CD8-positive, alpha-beta memory T cell (primary cell): ENCODE results near the gene NRBF2. TPM values are rescaled to one million over a fixed set of nuclear protein-coding genes. Genes with fewer than 3 reads are reported as not detected.

Source experiments
- CTCF ChIA-PET: fragments of 350-600 bp; sonication (Branson Sonifier 250); formaldehyde crosslinking; loops from one replicate; lab custom pipeline; 2021; ENCODE audit warnings: antibody characterized with exemption; lab: Charles Lee
- POLR2A ChIA-PET: fragments of 350-600 bp; sonication (Branson Sonifier 250); formaldehyde crosslinking; loops from one replicate; lab custom pipeline; 2021; ENCODE audit warnings: antibody characterized with exemption; lab: Charles Lee
- DNase-seq, 5 donors: peaks; one replicate each; pipeline versions ENCODE4 v3.0.0 to v3.0.0-alpha.2; 2020 to 2022; ENCODE audit warnings: mixed read lengths in 1 of 5
- H3K27ac ChIP-seq: one replicate; pipeline ENCODE4 v1.7.0; 2013; ENCODE audit warnings: low read depth, mild to moderate bottlenecking, low read length, moderate library complexity
- H3K27me3 ChIP-seq: 2 replicates; pipeline ENCODE4 v1.7.0; 2013; ENCODE audit warnings: low read length, mild to moderate bottlenecking; ENCODE audit not compliant: insufficient read depth, poor library complexity, severe bottlenecking
- H3K36me3 ChIP-seq: 2 replicates; pipeline ENCODE4 v1.7.0; 2013; ENCODE audit warnings: mild to moderate bottlenecking, low read length, moderate library complexity; ENCODE audit not compliant: insufficient read depth
- H3K4me1 ChIP-seq: 2 replicates; pipeline ENCODE4 v1.7.0; 2013; ENCODE audit warnings: mild to moderate bottlenecking, low read length, moderate library complexity; ENCODE audit not compliant: insufficient read depth
- H3K4me3 ChIP-seq: 2 replicates; pipeline ENCODE4 v1.7.0; 2013; ENCODE audit warnings: mild to moderate bottlenecking, low read length
- H3K9me3 ChIP-seq: 2 replicates; pipeline ENCODE4 v1.7.0; 2013; ENCODE audit warnings: mild to moderate bottlenecking, low read length
- H3K27ac Mint-ChIP-seq, 8 donors: one replicate each; pipeline ENCODE4 v1.8.0; 2020 to 2021; ENCODE audit warnings: mixed read lengths in 8 of 8, mild to moderate bottlenecking in 6 of 8, inconsistent platforms in 3 of 8, moderate library complexity in 3 of 8
- H3K27me3 Mint-ChIP-seq, 2 donors: one replicate each; pipeline ENCODE4 v1.8.0; 2020 to 2021; ENCODE audit warnings: mixed read lengths in 2 of 2, mild to moderate bottlenecking in 1 of 2, moderate library complexity in 1 of 2
- H3K36me3 Mint-ChIP-seq, 3 donors: one replicate each; pipeline ENCODE4 v1.8.0; 2020 to 2021; ENCODE audit warnings: mixed read lengths in 3 of 3, inconsistent platforms in 1 of 3, mild to moderate bottlenecking in 1 of 3
- H3K4me1 Mint-ChIP-seq, 3 donors: one replicate each; pipeline ENCODE4 v1.8.0; 2020 to 2021; ENCODE audit warnings: mixed read lengths in 3 of 3, inconsistent platforms in 1 of 3, mild to moderate bottlenecking in 1 of 3
- H3K4me3 Mint-ChIP-seq, 7 donors: one replicate each; pipeline ENCODE4 v1.8.0; 2020 to 2021; ENCODE audit warnings: mixed read lengths in 7 of 7, mild to moderate bottlenecking in 6 of 7, moderate library complexity in 4 of 7, inconsistent platforms in 2 of 7
- H3K9me3 Mint-ChIP-seq, 5 donors: one replicate each; pipeline ENCODE4 v1.8.0; 2020 to 2022; ENCODE audit warnings: mixed read lengths in 5 of 5, mild to moderate bottlenecking in 3 of 5, moderate library complexity in 2 of 5, inconsistent platforms in 1 of 5
- polyA plus RNA-seq: library from polyadenylated mRNA; unstranded; fragments of 300-500 nt; fragmentation: Illumina TruSeq; gene quantifications from one replicate; pipeline ENCODE4 v1.2.3, GENCODE V29; 2021
- total RNA-seq, 2 experiments: library from RNA; stranded (reverse); gene quantifications; one replicate each; pipeline ENCODE4 v1.2.3, GENCODE V29; 2021

NRBF2 gene
- total and polyA plus RNA-seq, 3 experiments from 2014 or later, result 25.0 to 29.7 (median 28.3) TPM

- Histone ChIP-seq H3K27ac (no peak overlapping the region), H3K4me3 (no peak overlapping the region), H3K4me1 (no peaks in the 10 kb centered on the region), H3K36me3 (no peaks in the 10 kb centered on the region), H3K27me3 (no peaks in the 10 kb centered on the region), H3K9me3 (no peaks in the 10 kb centered on the region)
- Mint-ChIP-seq H3K4me3 (no peak overlapping the region), H3K4me1 (no peaks in the 10 kb centered on the region), H3K36me3 (peaks cover 0 to 4% (median 0%) of the 10 kb centered on the region in 3 donors), H3K27ac (no peak overlapping the region), H3K27me3 (peaks cover 6 to 35% of the 10 kb centered on the region in 2 donors), H3K9me3 (no peaks in the 10 kb centered on the region)
- no peak for DNase-seq
- POLR2A ChIA-PET, result no interaction called here
- CTCF ChIA-PET, result no interaction called here
Observed at GRCh38 chr10:63110940-63111339, 22.2 kb upstream of the NRBF2 start.

GRCh38 chr10:63114031-63114814, 18.9 kb upstream of the NRBF2 start:
- Mint-ChIP-seq H3K36me3 (no peaks in the 10 kb centered on the region), H3K27me3 (peaks cover 3 to 16% of the 10 kb centered on the region in 2 donors), H3K9me3 (no peaks in the 10 kb centered on the region), H3K4me3 (no peak overlapping the region), H3K4me1 (no peaks in the 10 kb centered on the region), H3K27ac (no peak overlapping the region)
- DNase-seq, result no peak
- CTCF ChIA-PET, result no interaction called here
- H3K36me3 ChIP-seq, result no peaks in the 10 kb centered on the region
- H3K27ac ChIP-seq, result no peak overlapping the region
- POLR2A ChIA-PET, result no interaction called here
- no peaks in the 10 kb centered on the region for H3K4me1 ChIP-seq
- H3K27me3 ChIP-seq, result no peaks in the 10 kb centered on the region
- H3K9me3 ChIP-seq, result no peaks in the 10 kb centered on the region
- no peak overlapping the region for H3K4me3 ChIP-seq

GRCh38 chr10:63115732-63116383, 17.3 kb upstream of the NRBF2 start:
- no peaks in the 10 kb centered on the region for H3K36me3 ChIP-seq
- Mint-ChIP-seq H3K36me3 (no peaks in the 10 kb centered on the region), H3K27ac (no peak overlapping the region), H3K27me3 (peaks cover 1 to 9% of the 10 kb centered on the region in 2 donors), H3K9me3 (no peaks in the 10 kb centered on the region), H3K4me1 (no peaks in the 10 kb centered on the region), H3K4me3 (no peak overlapping the region)
- no peak overlapping the region for H3K27ac ChIP-seq
- no peak overlapping the region for H3K4me3 ChIP-seq
- POLR2A ChIA-PET, result no interaction called here
- H3K4me1 ChIP-seq, result no peaks in the 10 kb centered on the region
- DNase-seq, result no peak
- no peaks in the 10 kb centered on the region for H3K27me3 ChIP-seq
- CTCF ChIA-PET, result no interaction called here
- no peaks in the 10 kb centered on the region for H3K9me3 ChIP-seq

GRCh38 chr10:63116452-63117072, 16.6 kb upstream of the NRBF2 start:
- H3K27me3 Mint-ChIP-seq, result peaks cover 1 to 8% of the 10 kb centered on the region in 2 donors
- ChIA-PET CTCF (no interaction called here), POLR2A (no interaction called here)
- H3K4me3 Mint-ChIP-seq, result no peak overlapping the region
- no peak overlapping the region for H3K27ac Mint-ChIP-seq
- no peak overlapping the region for H3K27ac ChIP-seq
- no peaks in the 10 kb centered on the region for H3K27me3 ChIP-seq
- no peaks in the 10 kb centered on the region for H3K4me1 ChIP-seq
- H3K4me1 Mint-ChIP-seq, result no peaks in the 10 kb centered on the region
- H3K9me3 ChIP-seq, result no peaks in the 10 kb centered on the region
- no peak overlapping the region for H3K4me3 ChIP-seq
- H3K9me3 Mint-ChIP-seq, result no peaks in the 10 kb centered on the region
- H3K36me3 ChIP-seq, result no peaks in the 10 kb centered on the region
- peaks cover 0 to under 1% (median 0%) of the 10 kb centered on the region in 3 donors for H3K36me3 Mint-ChIP-seq
- DNase-seq, result no peak

DNA sequence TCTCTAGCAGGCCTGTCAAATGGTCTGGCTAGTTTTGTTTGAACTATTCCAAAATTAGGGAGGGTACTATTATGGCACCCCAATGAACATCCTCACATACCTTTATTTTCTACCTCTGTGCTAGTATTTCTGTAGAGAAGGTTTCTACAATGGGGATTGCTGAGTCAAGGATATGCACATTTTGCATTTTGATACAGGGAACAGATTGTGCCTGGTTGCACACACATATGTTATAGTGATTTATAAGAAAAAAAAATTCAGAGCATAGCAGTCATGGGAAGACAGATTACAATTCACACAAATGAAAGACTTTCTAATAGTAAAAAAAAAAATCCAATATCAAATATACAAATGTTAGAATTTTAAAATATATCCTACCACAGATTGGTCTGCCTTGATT, 14.1 kb upstream of the NRBF2 start:
- POLR2A ChIA-PET, result no interaction called here
- H3K4me1 ChIP-seq, result no peaks in the 10 kb centered on the region
- H3K27ac Mint-ChIP-seq, result no peak overlapping the region
- H3K4me1 Mint-ChIP-seq, result no peaks in the 10 kb centered on the region
- H3K27me3 ChIP-seq, result no peaks in the 10 kb centered on the region
- H3K9me3 Mint-ChIP-seq, result no peaks in the 10 kb centered on the region
- CTCF ChIA-PET, result no interaction called here
- no peak overlapping the region for H3K27ac ChIP-seq
- no peak overlapping the region for H3K4me3 ChIP-seq
- peaks cover 3 to 16% of the 10 kb centered on the region in 2 donors for H3K27me3 Mint-ChIP-seq
- no peaks in the 10 kb centered on the region for H3K9me3 ChIP-seq
- H3K36me3 ChIP-seq, result no peaks in the 10 kb centered on the region
- H3K36me3 Mint-ChIP-seq, result peaks cover 0 to 1% (median 0%) of the 10 kb centered on the region in 3 donors
- no peak overlapping the region for H3K4me3 Mint-ChIP-seq
- DNase-seq, result no peak

- ChIA-PET CTCF (no interaction called here), POLR2A (no interaction called here)
- no peaks in the 10 kb centered on the region for H3K36me3 ChIP-seq
- Mint-ChIP-seq H3K9me3 (no peaks in the 10 kb centered on the region), H3K36me3 (peaks cover 0 to 4% (median 1%) of the 10 kb centered on the region in 3 donors), H3K27ac (peak overlapping the region in 1 of 8 donors; percentile 51), H3K4me1 (no peaks in the 10 kb centered on the region), H3K27me3 (peaks cover 3 to 22% of the 10 kb centered on the region in 2 donors), H3K4me3 (no peak overlapping the region)
- H3K4me1 ChIP-seq, result no peaks in the 10 kb centered on the region
- H3K9me3 ChIP-seq, result no peaks in the 10 kb centered on the region
- no peak overlapping the region for H3K27ac ChIP-seq
- H3K27me3 ChIP-seq, result no peaks in the 10 kb centered on the region
- H3K4me3 ChIP-seq, result no peak overlapping the region
- no peak for DNase-seq
Observed at GRCh38 chr10:63120554-63120953, 12.6 kb upstream of the NRBF2 start.

DNA sequence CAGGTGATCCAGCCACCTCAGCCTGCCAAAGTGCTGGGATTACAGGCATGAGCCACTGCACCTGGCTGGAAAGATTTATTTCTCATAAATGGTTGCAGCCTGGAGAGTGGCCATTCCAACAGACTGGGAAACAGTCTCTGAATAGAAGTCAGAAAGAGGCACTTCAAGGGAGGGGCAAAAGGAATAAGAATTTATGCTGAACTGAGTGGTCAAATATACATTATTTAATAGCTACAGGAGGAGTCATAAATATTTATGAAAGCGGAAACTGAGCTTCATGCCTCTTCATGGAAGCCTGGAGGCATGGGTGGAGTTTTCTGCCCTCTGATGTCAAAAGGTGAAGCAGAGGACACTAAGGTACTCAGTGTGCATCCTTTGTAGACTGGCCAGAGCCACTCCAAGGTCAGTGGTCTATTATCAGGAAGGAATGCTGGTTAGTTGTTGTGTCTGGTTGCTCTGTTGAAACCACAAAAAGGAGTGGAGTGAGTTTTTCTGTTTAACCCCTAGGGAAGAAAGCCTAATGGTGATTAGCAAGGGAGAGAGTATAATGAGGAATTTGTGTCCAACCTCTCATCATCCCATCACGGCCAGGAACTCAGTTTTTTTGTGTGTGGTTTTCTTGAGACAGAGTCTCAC, 9.3 kb upstream of the NRBF2 start:
- peaks cover 0 to 4% (median 1%) of the 10 kb centered on the region in 3 donors for H3K36me3 Mint-ChIP-seq
- ChIA-PET POLR2A (no interaction called here), CTCF (interaction anchor here (1.1 kb wide), 1 partner anchor 8 kb away, joined by 4 read pairs; no protein-coding TSS in a partner anchor)
- no peak for DNase-seq
- H3K4me3 ChIP-seq, result no peak overlapping the region
- H3K4me1 ChIP-seq, result no peaks in the 10 kb centered on the region
- no peaks in the 10 kb centered on the region for H3K27me3 ChIP-seq
- no peaks in the 10 kb centered on the region for H3K9me3 ChIP-seq
- no peaks in the 10 kb centered on the region for H3K9me3 Mint-ChIP-seq
- H3K36me3 ChIP-seq, result no peaks in the 10 kb centered on the region
- H3K4me1 Mint-ChIP-seq, result no peaks in the 10 kb centered on the region
- H3K27ac Mint-ChIP-seq, result no peak overlapping the region
- H3K27me3 Mint-ChIP-seq, result peaks cover 5 to 26% of the 10 kb centered on the region in 2 donors
- no peak overlapping the region for H3K4me3 Mint-ChIP-seq
- no peak overlapping the region for H3K27ac ChIP-seq

GRCh38 chr10:63125459-63125858, 7.7 kb upstream of the NRBF2 start:
- Mint-ChIP-seq H3K9me3 (no peaks in the 10 kb centered on the region), H3K4me1 (no peaks in the 10 kb centered on the region), H3K4me3 (no peak overlapping the region), H3K27me3 (peaks cover 7 to 34% of the 10 kb centered on the region in 2 donors), H3K27ac (no peak overlapping the region), H3K36me3 (peaks cover 0 to 4% (median 1%) of the 10 kb centered on the region in 3 donors)
- H3K9me3 ChIP-seq, result no peaks in the 10 kb centered on the region
- CTCF ChIA-PET, result no interaction called here
- no peak overlapping the region for H3K27ac ChIP-seq
- H3K27me3 ChIP-seq, result no peaks in the 10 kb centered on the region
- no peaks in the 10 kb centered on the region for H3K4me1 ChIP-seq
- POLR2A ChIA-PET, result no interaction called here
- DNase-seq, result no peak
- no peaks in the 10 kb centered on the region for H3K36me3 ChIP-seq
- H3K4me3 ChIP-seq, result no peak overlapping the region
